ENCODE data around the gene SOBP.

Gene SOBP

DNA sequence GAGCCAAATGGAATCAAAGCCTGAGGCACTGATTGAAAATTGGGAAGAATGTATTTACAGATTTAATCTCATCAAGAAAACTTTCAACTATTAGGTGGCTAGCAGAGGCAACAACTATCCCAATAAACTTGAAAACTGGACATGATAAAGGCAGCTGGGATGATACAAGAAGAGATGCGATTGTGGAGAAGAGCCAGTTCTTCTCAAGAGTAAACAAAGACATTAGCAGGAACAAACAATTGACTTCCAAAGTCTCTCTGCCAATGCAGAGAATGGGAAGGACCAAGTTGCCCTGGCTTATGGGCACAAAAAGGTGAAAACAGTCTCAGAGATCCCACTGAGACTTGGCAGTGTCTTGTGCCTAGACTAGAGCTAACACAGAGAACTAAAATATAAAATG lies 132.4 kb downstream of the SOBP start:
- DNase-seq = no peak

DNA sequence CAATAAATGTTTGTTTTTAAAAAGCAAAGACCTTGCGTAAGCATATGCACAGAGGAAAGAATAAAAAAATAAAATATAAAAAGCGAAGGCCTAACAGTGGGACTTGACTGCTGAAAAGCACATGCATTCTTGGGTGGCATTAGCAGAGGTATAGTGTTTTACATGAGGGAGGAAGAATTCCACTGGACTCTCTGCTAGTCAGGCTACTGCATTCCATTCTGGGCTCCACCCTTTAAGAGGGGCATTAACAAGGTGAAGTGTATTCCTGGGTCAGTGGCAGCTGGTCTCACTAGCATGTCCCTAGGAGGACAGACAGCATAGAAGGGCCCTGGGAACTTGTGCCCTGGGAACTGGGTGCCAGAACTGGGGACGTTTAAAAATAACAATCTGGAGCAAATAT lies 134.1 kb downstream of the SOBP start:
- DNase-seq = no peak

- no peak for DNase-seq
Observed at GRCh38 chr6:107624541-107624940, 134.6 kb downstream of the SOBP start.

DNA sequence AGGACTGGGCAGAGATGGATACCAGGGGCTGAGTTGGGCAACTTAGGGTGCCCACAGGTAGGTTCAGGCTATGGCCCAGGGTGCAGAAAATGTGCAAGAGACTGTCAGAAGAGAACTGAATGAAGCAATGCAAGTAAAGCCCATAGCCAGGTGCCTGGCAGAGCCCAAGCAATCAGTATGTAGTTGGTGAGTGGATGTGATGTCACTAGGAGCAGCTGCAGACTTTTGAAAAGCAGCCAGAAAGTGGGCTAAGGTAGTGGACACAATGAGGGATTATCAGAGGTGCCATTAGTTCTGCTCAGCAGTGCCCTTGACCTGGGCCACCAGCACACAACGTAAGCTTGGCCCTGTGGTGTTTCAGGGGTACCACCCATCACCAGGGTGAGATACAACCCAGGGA lies 135.3 kb downstream of the SOBP start:
- DNase-seq = no peak

GRCh38 chr6:107626645-107627044 lies 136.7 kb downstream of the SOBP start:
- DNase-seq = no peak

DNA sequence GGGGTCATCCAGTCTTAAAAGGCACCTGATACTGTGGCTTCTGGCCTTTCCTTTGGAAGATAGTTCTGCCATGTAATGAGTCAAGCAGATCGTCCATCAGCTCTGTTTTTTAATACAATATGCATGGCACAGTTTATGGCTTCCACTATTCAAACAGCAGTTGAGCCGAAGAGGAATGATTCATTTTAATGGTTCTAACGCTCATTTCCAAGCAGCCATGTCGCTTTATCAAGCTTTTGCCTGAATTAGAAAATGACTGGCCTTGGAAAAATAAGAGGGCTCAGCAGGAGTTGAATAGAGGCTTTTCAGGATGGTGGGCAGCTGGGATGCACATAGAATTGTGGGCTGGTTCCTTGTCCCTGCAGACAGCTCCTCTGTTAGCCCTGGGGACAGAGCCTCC lies 138.1 kb downstream of the SOBP start:
- no peak for DNase-seq

- no peak for DNase-seq
Observed at GRCh38 chr6:107628878-107629277, 139.0 kb downstream of the SOBP start.

GRCh38 chr6:107629548-107630129 lies 139.7 kb downstream of the SOBP start:
- peak in 1 of 2 experiments; percentile 59 for DNase-seq

- DNase-seq = no peak
Observed at GRCh38 chr6:107630348-107630977, 140.5 kb downstream of the SOBP start.

- DNase-seq = no peak
Observed at GRCh38 chr6:107632381-107633136, 142.6 kb downstream of the SOBP start.

- DNase-seq = no peak
Observed at GRCh38 chr6:107633680-107634323, 143.9 kb downstream of the SOBP start.

- DNase-seq = no peak
Observed at GRCh38 chr6:107634324-107635056, 144.6 kb downstream of the SOBP start.

- no peak for DNase-seq
Observed at GRCh38 chr6:107635057-107635515, 145.2 kb downstream of the SOBP start.

- DNase-seq = no peak
Observed at GRCh38 chr6:107636486-107636885, 146.6 kb downstream of the SOBP start.

DNA sequence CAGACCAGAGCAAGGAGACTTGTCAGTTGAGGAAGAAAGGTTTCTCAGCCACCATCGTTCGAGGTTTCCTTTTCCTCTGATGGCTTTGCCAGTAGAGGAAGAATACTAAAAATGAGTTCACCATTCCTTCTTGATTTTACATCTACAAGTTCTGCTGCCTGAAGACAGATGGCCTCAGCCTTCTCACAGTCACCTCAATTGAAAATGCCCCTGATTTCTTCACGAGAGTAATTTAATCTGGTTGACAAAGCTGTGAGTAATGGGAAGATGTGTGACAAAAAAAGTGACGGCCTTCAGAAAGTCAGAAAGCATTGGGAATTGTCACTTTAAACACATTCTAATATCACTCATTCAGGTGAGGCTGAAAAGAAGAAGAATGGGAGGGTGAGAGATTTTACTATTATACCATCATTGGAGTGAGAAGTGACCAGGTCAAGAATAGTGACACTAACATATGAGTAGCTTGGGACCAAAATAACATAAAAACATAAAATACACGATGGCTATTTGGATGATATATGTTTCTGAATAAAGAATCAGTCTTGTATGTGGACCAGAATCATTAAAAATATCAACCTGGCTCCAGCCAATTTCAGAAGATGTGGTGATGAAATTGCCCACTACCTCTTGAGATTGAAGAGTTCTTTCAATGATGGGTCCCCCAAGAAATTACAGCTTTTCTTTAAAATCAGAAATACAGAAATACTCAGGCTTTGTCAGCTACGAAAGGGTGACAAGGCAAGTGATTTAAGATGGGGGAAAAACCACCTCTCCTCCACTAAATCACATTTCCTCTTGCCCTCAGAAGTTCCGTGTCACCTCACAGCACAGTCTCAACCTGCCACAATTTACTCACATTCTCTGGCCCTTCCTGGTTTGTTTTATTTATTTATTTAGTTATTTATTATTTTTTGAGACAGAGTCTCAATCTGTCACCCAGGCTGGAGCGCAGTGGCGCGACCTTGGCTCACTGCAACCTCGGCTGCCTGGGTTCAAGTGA lies 147.7 kb downstream of the SOBP start:
- DNase-seq = no peak

GRCh38 chr6:107638493-107638892 lies 148.6 kb downstream of the SOBP start:
- no peak for DNase-seq

DNA sequence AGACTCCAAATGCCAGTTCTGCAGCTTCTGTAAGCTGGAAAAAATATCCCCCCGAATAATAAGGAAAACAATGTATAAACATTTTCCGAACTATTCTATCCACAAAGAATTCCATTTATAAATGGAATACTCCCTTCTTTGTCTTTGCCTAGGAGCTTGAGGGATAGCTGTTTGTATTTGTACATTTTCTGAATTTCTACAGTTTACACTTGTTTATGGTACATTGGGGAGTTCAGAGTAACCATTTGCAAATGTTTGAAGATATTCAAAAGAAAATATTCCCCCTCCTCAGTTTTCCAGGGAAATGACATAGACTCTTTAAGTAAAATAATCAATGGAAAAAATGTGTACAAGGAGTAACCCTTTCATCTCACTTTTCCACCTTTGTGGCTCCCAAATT lies 149.6 kb downstream of the SOBP start:
- DNase-seq = no peak

- no peak for DNase-seq
Observed at GRCh38 chr6:107641071-107641470, 151.2 kb downstream of the SOBP start.

- DNase-seq = no peak
Observed at GRCh38 chr6:107641500-107641941, 151.6 kb downstream of the SOBP start.

DNA sequence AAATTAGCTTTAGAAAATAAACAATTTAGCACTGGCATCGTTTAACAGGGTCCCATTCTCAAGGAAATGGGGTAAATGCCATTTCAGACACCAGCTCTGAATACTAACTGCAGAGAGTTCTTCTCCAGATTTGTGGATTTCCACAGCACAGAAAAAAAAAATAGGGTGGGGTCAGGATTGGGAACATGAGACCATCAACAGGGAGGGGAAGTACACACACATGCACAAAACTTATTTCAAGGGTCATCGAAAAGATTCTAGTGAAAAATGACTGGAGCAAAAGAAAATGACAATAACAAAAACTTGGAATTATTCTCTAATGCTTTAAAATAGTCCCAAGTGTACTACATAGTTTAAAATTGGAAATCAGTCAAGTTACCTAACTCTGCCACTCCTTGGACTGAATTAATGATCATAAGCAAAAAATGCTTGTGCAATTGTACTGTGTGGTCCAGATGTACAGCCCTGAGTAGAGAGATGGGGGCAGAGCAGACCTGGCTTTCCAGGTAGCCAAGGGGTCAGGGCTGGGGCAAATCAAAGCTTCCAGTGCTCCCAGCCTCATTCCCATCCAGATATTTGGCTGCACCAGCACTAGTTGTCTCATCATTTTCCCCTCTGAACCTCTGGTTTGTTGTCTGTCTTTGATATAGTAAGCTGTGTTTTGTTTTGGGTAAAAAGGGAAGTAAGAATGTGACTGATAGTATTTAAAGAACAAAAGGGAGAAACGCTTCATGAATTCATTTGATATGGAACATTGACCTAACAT lies 152.4 kb downstream of the SOBP start:
- no peak for DNase-seq

GRCh38 chr6:107642861-107643328 lies 153.0 kb downstream of the SOBP start:
- DNase-seq = no peak
